Measurements from ENCODE around the gene PAPPA2. TPM values are rescaled to one million over a fixed set of nuclear protein-coding genes. Genes with fewer than 3 reads are reported as not detected.

PAPPA2 gene
- total RNA-seq, 4 donors from 2014 or later: 0.35 to 32.2 (median 1.1) TPM

DNA sequence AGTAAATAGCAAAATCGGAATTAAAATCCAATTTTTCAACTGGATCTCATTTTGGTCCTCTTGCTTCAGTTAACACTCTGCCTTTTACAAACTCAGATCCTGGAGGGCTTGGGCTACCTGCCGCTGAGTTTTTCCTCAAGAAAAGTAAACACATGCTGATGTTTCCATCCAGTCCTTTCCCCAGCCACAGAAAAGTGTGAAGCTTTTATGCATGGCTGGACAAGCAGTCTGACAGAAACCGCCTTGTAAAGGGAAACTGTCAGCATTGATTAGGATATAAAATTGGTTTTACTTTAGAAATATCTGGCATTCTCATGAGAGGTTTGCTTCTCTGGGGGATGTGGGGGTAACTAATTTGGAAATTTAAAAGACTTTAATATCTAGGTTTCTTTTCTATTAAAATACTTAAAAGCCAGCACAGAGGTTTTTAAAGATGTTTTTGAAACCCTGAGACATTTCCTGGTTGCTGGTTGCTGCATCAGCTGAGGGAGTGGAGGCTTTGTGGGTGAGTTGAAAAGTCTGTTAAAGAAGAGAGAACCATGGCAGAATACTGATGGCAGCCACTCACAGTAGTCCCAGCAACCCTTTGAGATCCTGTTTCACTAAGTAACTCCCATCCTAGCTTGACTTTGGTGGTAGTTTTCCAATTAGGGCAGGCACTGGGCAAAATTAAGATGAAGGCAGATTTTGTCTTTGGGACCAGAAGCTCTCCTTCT is 238.3 kb downstream of the PAPPA2 start:
- H3K4me3 ChIP-seq: no peak overlapping the region
- no peaks in the 10 kb centered on the region for H3K36me3 ChIP-seq
- H3K4me1 ChIP-seq: no peaks in the 10 kb centered on the region
- H3K27me3 ChIP-seq: no peaks in the 10 kb centered on the region
- H3K9me3 ChIP-seq: no peaks in the 10 kb centered on the region
- H3K27ac ChIP-seq: no peak overlapping the region
- TF ChIP-seq, protein P1, sequence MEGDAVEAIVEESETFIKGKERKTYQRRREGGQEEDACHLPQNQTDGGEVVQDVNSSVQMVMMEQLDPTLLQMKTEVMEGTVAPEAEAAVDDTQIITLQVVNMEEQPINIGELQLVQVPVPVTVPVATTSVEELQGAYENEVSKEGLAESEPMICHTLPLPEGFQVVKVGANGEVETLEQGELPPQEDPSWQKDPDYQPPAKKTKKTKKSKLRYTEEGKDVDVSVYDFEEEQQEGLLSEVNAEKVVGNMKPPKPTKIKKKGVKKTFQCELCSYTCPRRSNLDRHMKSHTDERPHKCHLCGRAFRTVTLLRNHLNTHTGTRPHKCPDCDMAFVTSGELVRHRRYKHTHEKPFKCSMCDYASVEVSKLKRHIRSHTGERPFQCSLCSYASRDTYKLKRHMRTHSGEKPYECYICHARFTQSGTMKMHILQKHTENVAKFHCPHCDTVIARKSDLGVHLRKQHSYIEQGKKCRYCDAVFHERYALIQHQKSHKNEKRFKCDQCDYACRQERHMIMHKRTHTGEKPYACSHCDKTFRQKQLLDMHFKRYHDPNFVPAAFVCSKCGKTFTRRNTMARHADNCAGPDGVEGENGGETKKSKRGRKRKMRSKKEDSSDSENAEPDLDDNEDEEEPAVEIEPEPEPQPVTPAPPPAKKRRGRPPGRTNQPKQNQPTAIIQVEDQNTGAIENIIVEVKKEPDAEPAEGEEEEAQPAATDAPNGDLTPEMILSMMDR (IDR thresholded peaks at IDR 0.05): no peak
- TF ChIP-seq POLR2A (IDR thresholded peaks at IDR 0.05): no peak
- DNase-seq: no peak

DNA sequence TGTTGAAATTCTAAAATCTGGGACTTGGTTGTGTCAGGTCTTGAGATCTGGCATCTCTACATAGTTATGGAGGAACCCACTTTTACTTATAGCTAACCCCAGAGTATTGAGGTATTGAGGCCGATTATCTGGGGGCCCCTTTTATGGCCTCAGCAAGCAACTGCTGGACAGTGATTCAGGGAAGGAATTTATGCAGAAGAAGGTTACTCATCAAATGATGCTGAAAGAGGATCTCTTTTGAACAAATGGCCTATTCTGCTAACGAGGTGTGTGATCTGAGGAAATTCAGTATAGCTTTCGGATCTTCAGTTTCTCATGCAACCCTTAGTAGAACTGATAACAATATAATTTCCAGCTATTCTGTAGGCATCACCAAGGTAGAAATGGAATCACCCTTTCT is 239.9 kb downstream of the PAPPA2 start:
- TF ChIP-seq, protein P1 (IDR thresholded peaks at IDR 0.05): no peak
- TF ChIP-seq POLR2A (IDR thresholded peaks at IDR 0.05): no peak
- DNase-seq: no peak
- H3K27me3 ChIP-seq: no peaks in the 10 kb centered on the region
- no peaks in the 10 kb centered on the region for H3K9me3 ChIP-seq
- no peak overlapping the region for H3K4me3 ChIP-seq
- no peaks in the 10 kb centered on the region for H3K36me3 ChIP-seq
- no peak overlapping the region for H3K27ac ChIP-seq
- H3K4me1 ChIP-seq: no peaks in the 10 kb centered on the region

DNA sequence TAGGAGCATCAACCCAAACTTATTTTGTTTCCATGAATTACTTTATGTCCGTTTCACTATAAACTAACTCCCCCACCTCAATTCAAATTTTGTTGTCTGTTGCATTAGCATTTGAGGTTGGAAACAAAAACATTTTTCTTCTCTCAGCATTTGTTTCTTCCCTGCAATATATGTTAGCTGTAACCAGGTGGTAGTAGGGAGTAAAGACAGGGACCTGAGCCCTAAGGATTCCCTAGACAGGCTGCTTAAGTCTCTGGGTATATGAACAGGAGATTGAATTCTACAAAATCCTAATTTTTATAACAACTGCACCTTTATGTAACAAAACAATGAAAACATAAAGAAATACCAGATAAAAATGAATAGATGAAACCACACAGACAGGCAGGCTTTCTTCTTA is 242.6 kb downstream of the PAPPA2 start:
- Histone ChIP-seq H3K9me3 (no peaks in the 10 kb centered on the region), H3K27me3 (no peaks in the 10 kb centered on the region), H3K27ac (no peak overlapping the region), H3K36me3 (no peaks in the 10 kb centered on the region), H3K4me1 (no peaks in the 10 kb centered on the region), H3K4me3 (no peak overlapping the region)
- no peak for DNase-seq
- TF ChIP-seq, protein P1 (IDR thresholded peaks at IDR 0.05): no peak
- no peak for TF ChIP-seq POLR2A (IDR thresholded peaks at IDR 0.05)

DNA sequence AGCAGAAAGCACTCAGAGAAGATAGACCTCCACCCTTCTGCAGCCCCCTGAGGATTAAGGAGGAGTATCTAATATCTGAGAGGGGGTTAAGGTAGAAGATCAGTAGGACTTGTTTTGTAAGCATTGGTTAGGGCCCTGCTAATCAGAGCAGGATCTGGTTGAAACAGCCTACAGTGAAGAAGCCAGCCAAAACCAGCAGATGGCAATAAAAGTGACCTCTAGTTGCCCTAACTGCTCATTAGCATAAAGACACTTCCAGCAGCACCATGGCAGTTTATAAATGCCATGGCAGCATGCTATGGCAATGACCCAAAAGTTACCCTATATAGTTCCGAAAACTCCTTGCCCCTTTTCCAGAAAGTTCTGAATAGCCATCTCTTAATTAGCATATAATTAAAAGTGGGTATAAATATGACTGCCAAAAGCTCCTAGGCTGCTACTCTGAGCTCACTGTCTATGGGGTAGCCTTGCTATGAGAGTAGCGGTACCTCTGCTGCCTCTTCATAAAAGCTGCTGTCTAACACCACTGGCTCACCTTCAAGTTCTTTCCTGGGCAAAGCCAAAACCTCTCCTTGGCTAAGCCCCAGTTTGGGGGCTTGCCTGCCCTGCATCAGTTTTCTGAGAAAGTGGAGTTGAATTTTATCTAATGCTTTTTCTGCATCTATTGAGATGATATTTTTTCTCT is 254.2 kb downstream of the PAPPA2 start:
- Histone ChIP-seq H3K27me3 (no peaks in the 10 kb centered on the region), H3K4me1 (no peaks in the 10 kb centered on the region), H3K36me3 (no peaks in the 10 kb centered on the region), H3K4me3 (no peak overlapping the region), H3K9me3 (no peaks in the 10 kb centered on the region), H3K27ac (no peak overlapping the region)
- DNase-seq: no peak
- TF ChIP-seq POLR2A (IDR thresholded peaks at IDR 0.05): no peak
- TF ChIP-seq, protein P1 (IDR thresholded peaks at IDR 0.05): no peak

GRCh38 chr1:176719447-176719846 is 256.5 kb downstream of the PAPPA2 start:
- Histone ChIP-seq H3K4me3 (no peak overlapping the region), H3K9me3 (no peaks in the 10 kb centered on the region), H3K27ac (no peak overlapping the region), H3K36me3 (no peaks in the 10 kb centered on the region), H3K4me1 (no peaks in the 10 kb centered on the region), H3K27me3 (no peaks in the 10 kb centered on the region)
- no peak for TF ChIP-seq POLR2A (IDR thresholded peaks at IDR 0.05)
- TF ChIP-seq, protein P1 (IDR thresholded peaks at IDR 0.05): no peak
- no peak for DNase-seq
